ENCODE measurements around the gene STK32C.

DNA sequence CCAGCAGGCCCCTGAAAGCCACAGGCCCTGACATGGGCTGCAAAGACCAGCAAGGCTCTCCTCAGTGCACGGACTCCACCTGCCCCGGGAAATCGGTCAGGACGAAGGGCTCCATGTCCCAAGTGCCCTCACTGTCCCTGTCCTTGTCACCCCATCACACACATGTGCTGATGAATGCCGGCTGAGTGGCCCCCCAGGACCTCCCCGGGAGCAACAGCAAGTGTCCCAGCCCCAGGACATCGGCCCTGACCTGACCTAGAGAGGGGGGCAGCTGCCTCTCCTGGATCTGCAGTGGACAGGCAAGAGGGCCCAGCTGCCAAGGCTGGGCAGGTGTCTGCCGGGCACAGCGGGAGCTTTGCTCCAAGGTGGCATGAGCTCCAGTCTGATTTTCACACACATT is 49.8 kb downstream of the STK32C start:
- no peak for TF ChIP-seq EZH2 (IDR thresholded peaks at IDR 0.05)
- TF ChIP-seq, protein P1, sequence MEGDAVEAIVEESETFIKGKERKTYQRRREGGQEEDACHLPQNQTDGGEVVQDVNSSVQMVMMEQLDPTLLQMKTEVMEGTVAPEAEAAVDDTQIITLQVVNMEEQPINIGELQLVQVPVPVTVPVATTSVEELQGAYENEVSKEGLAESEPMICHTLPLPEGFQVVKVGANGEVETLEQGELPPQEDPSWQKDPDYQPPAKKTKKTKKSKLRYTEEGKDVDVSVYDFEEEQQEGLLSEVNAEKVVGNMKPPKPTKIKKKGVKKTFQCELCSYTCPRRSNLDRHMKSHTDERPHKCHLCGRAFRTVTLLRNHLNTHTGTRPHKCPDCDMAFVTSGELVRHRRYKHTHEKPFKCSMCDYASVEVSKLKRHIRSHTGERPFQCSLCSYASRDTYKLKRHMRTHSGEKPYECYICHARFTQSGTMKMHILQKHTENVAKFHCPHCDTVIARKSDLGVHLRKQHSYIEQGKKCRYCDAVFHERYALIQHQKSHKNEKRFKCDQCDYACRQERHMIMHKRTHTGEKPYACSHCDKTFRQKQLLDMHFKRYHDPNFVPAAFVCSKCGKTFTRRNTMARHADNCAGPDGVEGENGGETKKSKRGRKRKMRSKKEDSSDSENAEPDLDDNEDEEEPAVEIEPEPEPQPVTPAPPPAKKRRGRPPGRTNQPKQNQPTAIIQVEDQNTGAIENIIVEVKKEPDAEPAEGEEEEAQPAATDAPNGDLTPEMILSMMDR (IDR thresholded peaks at IDR 0.05) = no peak

All from neural progenitor cell (in vitro differentiated cells).